ENCODE data around the gene TBXA2R. TPM values are rescaled to one million over a fixed set of nuclear protein-coding genes. Genes with fewer than 3 reads are reported as not detected.

The TBXA2R gene
- total and polyA plus RNA-seq, 2 donors (not counting 3 experiments of a cell fraction or from before 2014, with no cell fraction given) = 2.4 to 2.9 TPM

- Histone ChIP-seq H3K9me3 (replicated peaks; ENCODE audit: control insufficient read depth, insufficient read depth, low read length) (no peaks in the 10 kb centered on the region), H3K4me2 (ENCODE audit: insufficient read depth, low read length) (no peak overlapping the region), H3K79me2 (ENCODE audit: control insufficient read depth, insufficient read depth, low read length) (peaks cover 35% of the 10 kb centered on the region), H3K9ac (replicated peaks; ENCODE audit: extremely low read depth, insufficient read depth, low read length) (no peak overlapping the region), H2AFZ (ENCODE audit: low read depth, low read length) (no peak overlapping the region), H3K4me1 (ENCODE audit: control insufficient read depth, extremely low read depth, insufficient read depth, low read length) (peaks cover 22% of the 10 kb centered on the region), H3K4me3 (replicated peaks in 1 of 3; ENCODE audit: insufficient read depth in 1 of 3, low read depth in 1 of 3, low read length in 3 of 3) (no peak overlapping the region), H3K27ac (ENCODE audit: insufficient read depth, low read depth, low read length) (no peak overlapping the region), H3K9me1 (replicated peaks; ENCODE audit: control insufficient read depth, extremely low read depth, insufficient read depth, low read length) (no peaks in the 10 kb centered on the region), H4K20me1 (replicated peaks; ENCODE audit: control insufficient read depth, extremely low read depth, insufficient read depth, low read length) (no peaks in the 10 kb centered on the region), H3K36me3 (ENCODE audit: control insufficient read depth in 2 of 2, extremely low read depth in 1 of 2, insufficient read depth in 2 of 2, low read length in 2 of 2) (peaks cover 2 to 5% of the 10 kb centered on the region in 2 experiments), H3K27me3 (ENCODE audit: control insufficient read depth in 2 of 2, insufficient read depth in 2 of 2, low read length in 2 of 2) (no peaks in the 10 kb centered on the region)
- CTCF ChIA-PET = interaction anchor here (1.0 kb wide), 1 partner anchor 16 kb away, joined by 3 read pairs; no protein-coding TSS in a partner anchor
- TF ChIP-seq EZH2 (IDR thresholded peaks at IDR 0.05; ENCODE audit: borderline replicate concordance, low read depth, low read length, severe bottlenecking) = no peak
- TF ChIP-seq FOS (IDR thresholded peaks at IDR 0.05; ENCODE audit: borderline replicate concordance, insufficient read depth, low read length) = no peak
- intact Hi-C loops (cut with micrococcal nuclease) = no loop called here
- DNase-seq (ENCODE audit: low read depth, low spot score) (no peak), FAIRE-seq (no peak)
- BruUV-seq (replicated peaks) = no TSS peak
- POLR2A ChIA-PET = no interaction called here
- dilution Hi-C loops (cut with MboI; ENCODE audit: extremely low pct_ligation_motif_present, low sequenced_read_pairs) = no loop called here
These were observed 54.9 kb downstream of the TBXA2R start for GRCh38 chr19:3551792-3552095.

GRCh38 chr19:3550947-3551791, 55.5 kb downstream of the TBXA2R start:
- ChIA-PET POLR2A (no interaction called here), CTCF (interaction anchor here (1.0 to 3.5 kb wide), 2 partner anchors 17 to 24 kb away, joined by 3 to 12 read pairs; no protein-coding TSS in a partner anchor)
- no peak overlapping the region for H3K9ac ChIP-seq (replicated peaks; ENCODE audit: extremely low read depth, insufficient read depth, low read length)
- H3K27ac ChIP-seq (ENCODE audit: insufficient read depth, low read depth, low read length) = no peak overlapping the region
- dilution Hi-C loops (cut with MboI; ENCODE audit: extremely low pct_ligation_motif_present, low sequenced_read_pairs) = no loop called here
- H3K9me3 ChIP-seq (replicated peaks; ENCODE audit: control insufficient read depth, insufficient read depth, low read length) = no peaks in the 10 kb centered on the region
- no peak overlapping the region for H3K4me2 ChIP-seq (ENCODE audit: insufficient read depth, low read length)
- no peak overlapping the region for H2AFZ ChIP-seq (ENCODE audit: low read depth, low read length)
- no peaks in the 10 kb centered on the region for H3K9me1 ChIP-seq (replicated peaks; ENCODE audit: control insufficient read depth, extremely low read depth, insufficient read depth, low read length)
- H3K36me3 ChIP-seq (ENCODE audit: control insufficient read depth in 2 of 2, extremely low read depth in 1 of 2, insufficient read depth in 2 of 2, low read length in 2 of 2) = peaks cover 2 to 8% of the 10 kb centered on the region in 2 experiments
- H3K4me3 ChIP-seq (replicated peaks in 1 of 3; ENCODE audit: insufficient read depth in 1 of 3, low read depth in 1 of 3, low read length in 3 of 3) = no peak overlapping the region
- no peaks in the 10 kb centered on the region for H4K20me1 ChIP-seq (replicated peaks; ENCODE audit: control insufficient read depth, extremely low read depth, insufficient read depth, low read length)
- DNase-seq (ENCODE audit: low read depth, low spot score) (no peak), FAIRE-seq (no peak)
- intact Hi-C loops (cut with micrococcal nuclease) = no loop called here
- BruUV-seq (replicated peaks) = no TSS peak
- H3K27me3 ChIP-seq (ENCODE audit: control insufficient read depth in 2 of 2, insufficient read depth in 2 of 2, low read length in 2 of 2) = no peaks in the 10 kb centered on the region
- H3K4me1 ChIP-seq (ENCODE audit: control insufficient read depth, extremely low read depth, insufficient read depth, low read length) = peaks cover 17% of the 10 kb centered on the region
- TF ChIP-seq CTCF (IDR thresholded peaks at IDR 0.05; ENCODE audit: extremely low read depth in 1 of 2, insufficient read depth in 1 of 2, low read depth in 1 of 2, low read length in 2 of 2) = no peak
- no peak for TF ChIP-seq POLR2A (IDR thresholded peaks at IDR 0.05; ENCODE audit: low read depth, low read length)
- no peak for TF ChIP-seq MYC (IDR thresholded peaks at IDR 0.05; ENCODE audit: low read depth, low read length)
- no peak for TF ChIP-seq EZH2 (IDR thresholded peaks at IDR 0.05; ENCODE audit: borderline replicate concordance, low read depth, low read length, severe bottlenecking)
- TF ChIP-seq FOS (IDR thresholded peaks at IDR 0.05; ENCODE audit: borderline replicate concordance, insufficient read depth, low read length) = no peak
- TF ChIP-seq GATA2 (IDR thresholded peaks at IDR 0.05; ENCODE audit: insufficient read depth, insufficient read length, low read depth, low read length) = no peak
- no peak for TF ChIP-seq JUN (IDR thresholded peaks at IDR 0.05; ENCODE audit: borderline replicate concordance, insufficient read depth, insufficient read length, low read depth)
- no peak for TF ChIP-seq POLR2AphosphoS5 (IDR thresholded peaks at IDR 0.05; ENCODE audit: insufficient read depth, low read depth, low read length)
- TF ChIP-seq MAX (IDR thresholded peaks at IDR 0.05; ENCODE audit: insufficient read depth, insufficient read length) = no peak
- H3K79me2 ChIP-seq (ENCODE audit: control insufficient read depth, insufficient read depth, low read length) = peaks cover 30% of the 10 kb centered on the region

Data from endothelial cell of umbilical vein (primary cell).